SKM-1 (cell line): ENCODE measurements around the gene DR1.
"Not testable (repeated sequence)": the region's sequence is repeated elsewhere in the genome, so short reads cannot be mapped to it uniquely, and the experiment has no call there.

ENCODE experiments used
- DNase-seq: peaks from one replicate; lab custom pipeline; 2025; ENCODE audit not compliant: unreplicated experiment; lab: John Stamatoyannopoulos, UW

DR1 gene

DNA sequence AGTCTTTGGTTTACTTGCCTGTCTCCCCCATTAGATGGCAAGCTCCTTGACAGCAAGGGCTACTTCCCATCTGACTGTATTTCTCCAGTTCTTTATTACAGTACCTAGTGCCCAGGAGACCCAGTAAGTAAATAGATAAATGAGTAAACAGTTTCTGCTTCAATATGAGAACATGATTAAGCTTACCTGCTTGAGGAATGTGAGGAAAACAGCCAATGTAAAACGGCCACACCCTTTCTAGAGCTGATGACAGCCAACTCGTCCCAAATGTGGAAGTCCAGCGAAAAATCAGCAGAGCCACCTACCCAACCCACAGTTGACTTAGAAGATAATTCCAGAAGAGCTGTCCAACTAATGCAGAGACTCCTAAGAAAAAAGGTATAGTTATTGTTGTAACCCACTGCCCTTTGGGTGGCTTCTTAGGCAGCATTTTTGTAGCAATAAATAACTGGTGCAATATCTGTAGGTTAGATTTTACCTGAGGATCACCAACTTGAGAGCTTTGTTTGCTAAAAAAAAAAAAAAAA, 6.5 kb upstream of the DR1 start:
- DNase-seq = no peak

- DNase-seq = no peak
Observed at GRCh38 chr1:93340090-93340489, 5.6 kb upstream of the DR1 start.

- DNase-seq = no peak
Observed at GRCh38 chr1:93344484-93344883, 1.2 kb upstream of the DR1 start.

- peak; percentile 36 for DNase-seq
Observed at GRCh38 chr1:93344886-93345632, 648 bp upstream of the DR1 start.

DNA sequence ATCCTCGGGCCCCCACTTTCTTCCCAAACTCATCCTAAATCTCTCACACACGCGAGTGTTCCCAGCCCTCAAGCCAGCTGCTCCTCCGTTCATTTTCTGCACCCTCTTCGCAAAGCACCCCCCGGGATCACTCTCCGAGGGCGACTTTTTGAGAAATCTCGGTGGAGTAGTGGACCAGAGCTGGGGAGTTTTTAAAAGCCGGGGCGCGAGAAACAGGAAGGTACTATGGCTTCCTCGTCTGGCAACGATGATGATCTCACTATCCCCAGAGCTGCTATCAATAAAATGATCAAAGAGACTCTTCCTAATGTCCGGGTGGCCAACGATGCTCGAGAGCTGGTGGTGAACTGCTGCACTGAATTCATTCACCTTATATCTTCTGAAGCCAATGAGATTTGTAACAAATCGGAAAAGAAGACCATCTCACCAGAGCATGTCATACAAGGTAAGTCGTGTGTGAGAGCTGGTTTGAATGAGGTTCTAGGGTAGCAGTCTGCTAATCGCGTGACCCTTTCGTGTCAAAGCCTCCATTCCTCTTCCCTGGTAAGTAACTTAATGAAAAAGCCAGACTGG, 800 bp downstream of the DR1 start:
- DNase-seq = no peak

DNA sequence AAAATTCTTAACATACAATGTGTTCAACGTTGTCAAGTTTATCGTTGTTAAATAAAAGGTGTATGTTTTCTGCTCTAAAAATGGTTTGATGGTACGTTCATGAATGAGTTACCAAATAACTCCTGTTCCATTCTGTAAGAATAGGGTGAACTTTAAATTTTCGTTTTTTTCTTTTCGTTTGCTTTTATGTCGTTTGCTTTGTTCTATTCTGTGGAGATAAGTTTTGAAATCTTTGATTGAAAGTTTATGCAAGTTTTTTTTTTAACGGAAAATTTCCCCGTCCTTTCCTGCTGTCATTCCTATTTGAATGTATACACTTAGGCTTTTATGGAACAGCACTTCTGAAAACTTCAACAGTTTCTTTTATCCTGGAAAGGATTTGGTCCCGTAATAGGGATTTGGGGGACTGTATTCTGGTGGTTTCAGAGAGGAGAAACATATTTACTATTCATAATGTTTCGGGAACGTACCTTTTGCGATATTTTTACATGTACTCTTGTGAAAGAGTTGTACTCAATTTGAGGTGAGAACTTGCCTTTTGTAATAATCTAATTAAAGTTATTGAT, 1.7 kb downstream of the DR1 start:
- no peak for DNase-seq

DNA sequence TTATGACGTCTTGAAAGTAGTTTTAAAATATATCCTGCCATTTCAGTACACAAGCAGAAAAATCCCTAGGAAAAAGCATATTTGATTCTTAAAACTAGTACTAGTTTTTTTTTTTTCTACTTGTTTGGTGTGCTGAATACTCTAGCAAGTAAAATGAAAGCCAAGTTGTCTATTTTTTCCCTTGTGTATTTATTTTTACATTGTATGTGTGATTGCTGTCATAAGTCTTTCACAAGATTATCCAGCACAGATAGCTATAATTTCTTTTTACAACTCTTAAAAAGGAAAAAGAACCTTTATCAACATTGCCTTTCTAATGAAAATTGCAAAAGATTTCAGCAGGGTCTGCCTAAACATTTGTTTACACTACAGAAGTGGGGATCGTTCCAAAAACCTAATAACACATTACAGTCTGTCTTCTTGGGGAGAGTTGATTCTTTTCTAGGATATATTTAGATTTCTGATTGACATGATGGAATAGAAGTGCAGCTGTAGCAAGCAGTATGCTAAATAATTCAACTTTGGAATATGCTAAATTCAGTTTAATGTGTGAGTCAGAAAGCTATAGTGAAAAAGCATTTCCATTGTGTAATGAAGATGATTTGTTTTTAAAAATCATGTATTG, 2.5 kb downstream of the DR1 start:
- no peak for DNase-seq

DNA sequence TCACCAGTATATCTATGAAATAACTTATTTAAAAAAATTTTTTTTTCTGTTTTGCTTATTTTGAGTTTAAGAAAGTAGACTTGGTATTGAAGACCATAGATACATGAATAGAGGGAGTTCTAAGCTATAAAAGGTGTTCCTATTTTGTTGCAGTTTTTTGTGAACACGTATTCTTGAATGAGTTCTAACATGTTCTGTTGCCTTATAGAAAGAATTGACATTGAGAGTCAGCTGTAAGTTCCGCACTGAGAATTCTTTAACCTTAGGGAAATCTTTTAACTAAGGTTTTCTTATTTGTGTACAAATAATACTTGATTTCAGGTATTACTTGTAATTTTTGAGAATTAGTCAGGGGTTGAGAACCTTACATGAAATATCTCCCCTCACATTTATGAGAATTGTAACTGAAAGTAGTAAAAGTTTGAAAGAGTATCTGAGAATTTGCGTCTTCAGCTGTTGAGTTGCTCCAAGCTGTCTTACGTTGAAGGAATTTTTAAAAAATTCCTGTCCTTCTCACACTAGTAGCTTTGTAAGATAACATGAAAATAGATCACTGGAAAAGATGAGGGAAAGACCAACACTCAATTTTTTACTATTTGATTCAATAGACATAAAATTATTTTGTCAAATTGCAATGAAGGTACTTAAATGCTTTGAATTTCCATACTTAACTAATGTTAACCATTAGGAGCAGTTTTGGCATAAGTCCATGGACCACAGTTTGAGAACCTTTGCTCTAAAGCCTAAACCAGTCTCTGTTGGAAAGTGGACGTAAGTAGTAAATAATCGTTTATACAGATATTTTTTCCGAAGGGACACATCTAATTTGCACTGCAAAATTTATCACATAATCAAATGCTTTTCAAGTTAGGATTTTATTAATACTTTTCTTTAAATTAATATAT, 3.8 kb downstream of the DR1 start:
- no peak for DNase-seq

DNA sequence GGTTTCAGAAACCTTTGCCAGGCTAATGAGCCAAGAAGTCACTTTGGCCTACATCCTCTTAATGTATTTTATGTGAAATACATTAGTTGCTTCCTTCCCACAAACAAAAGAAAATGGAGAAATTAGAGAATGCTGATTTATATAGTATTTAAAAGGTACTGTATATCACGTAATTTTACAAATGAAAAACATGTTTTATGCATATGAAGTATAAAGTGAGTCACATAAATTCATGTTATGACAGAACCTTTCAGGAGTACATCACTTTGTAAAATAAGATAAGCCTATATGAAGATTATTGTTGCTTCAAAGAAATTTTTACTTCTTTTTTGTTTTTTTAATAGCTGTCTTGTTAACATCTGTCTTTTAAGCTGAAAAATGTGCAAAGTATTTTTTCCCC, 4.6 kb downstream of the DR1 start:
- DNase-seq = no peak

- no peak for DNase-seq
Observed at GRCh38 chr1:93350875-93351274, 5.2 kb downstream of the DR1 start.

GRCh38 chr1:93351346-93351745, 5.6 kb downstream of the DR1 start:
- not testable (repeated sequence) for DNase-seq

- DNase-seq = no peak
Observed at GRCh38 chr1:93352376-93352775, 6.7 kb downstream of the DR1 start.

DNA sequence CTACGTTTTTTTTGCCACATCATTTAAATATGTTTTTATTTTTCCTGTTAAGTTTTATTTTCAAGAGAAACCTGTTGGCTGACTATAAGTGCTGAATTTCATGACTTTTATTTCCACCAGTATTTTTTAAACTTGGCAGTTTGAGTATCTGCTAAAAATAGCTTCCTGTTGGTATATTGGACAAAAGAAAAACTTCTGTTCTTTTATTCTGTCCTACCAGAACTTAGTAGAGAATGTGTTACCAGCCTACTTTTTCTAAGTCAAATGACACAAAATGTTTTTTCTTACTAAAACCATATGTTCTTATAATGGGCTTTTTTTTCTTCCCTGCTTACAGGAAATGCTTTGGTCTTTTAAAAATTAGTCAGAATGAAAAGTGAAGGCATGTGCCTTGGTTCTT, 7.6 kb downstream of the DR1 start:
- DNase-seq = no peak

DNA sequence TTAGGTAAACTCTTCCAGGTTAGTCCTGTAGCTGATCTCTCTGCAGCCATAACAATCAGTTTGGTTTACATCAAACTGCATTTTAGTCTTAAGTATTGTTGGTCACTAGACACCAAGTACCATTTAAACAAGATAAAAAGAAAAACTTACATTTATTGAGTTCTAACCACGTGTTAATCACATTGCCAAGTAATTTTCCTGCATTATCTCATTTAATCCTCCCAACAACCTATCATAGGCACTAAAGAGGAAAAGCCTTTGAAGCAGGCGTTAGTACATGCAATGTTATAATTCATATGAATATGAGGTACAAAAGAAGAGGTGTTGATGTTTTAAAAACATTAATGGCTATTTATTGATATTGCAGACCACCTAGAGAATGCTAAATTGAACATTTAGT, 9.0 kb downstream of the DR1 start:
- DNase-seq = no peak

DNA sequence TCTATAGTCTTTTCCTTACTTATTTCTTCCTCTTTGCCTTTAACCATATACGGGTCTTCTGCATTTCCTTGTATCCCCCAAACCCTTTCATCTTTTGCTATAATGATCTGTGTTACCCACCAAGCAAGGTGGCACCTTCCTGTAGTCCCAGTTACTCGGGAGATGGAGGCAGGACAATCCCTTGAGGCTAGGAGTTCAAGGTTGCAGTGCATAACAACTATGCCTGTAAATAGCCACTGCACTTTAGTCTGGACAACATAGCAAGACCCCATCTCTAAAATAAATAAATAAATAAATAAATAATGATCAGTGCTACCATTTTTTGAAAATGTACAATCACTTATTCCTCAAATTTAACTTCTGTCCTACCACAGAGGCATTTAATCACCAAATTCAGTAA, 11.5 kb downstream of the DR1 start:
- no peak for DNase-seq

- no peak for DNase-seq
Observed at GRCh38 chr1:93358293-93358692, 12.6 kb downstream of the DR1 start.

DNA sequence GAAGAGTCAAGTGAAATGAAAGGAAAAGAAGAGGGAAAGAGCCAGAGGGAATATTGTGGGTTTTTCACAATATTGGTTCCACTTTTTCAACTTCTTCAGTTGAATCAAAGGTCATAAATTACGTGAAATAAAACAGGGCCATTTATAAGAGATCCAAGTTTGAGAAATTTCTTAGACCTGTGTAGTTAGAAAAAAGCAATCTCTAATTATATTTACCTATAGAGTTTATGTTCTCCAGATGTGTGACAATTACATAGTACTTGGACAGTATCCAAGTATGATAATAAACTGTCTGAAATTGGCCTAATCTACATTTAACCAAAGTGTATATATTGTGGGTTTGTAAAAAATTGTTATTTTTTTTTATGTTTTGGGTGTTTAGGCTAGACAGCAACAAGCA, 14.4 kb downstream of the DR1 start:
- DNase-seq = no peak

DNA sequence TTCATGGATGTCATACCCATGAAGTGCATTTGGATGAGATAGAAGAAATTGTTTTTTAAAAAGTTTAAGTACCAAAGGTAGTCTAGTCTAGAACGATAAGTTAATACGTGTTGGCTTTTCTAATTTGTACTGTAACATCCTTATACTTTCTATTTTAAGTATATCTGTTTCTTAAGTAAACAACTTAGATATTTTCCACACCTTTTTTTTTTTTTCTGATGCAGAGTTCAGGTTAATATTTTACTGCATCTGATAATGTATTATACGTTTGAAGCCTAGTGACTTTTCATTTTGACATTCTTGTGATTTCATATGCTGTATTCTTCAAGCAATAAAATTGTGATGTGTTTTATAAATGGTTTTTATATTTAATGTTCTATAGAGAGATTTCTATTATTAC, 16.5 kb downstream of the DR1 start:
- DNase-seq = no peak

- no peak for DNase-seq
Observed at GRCh38 chr1:93365813-93366212, 20.1 kb downstream of the DR1 start.

DNA sequence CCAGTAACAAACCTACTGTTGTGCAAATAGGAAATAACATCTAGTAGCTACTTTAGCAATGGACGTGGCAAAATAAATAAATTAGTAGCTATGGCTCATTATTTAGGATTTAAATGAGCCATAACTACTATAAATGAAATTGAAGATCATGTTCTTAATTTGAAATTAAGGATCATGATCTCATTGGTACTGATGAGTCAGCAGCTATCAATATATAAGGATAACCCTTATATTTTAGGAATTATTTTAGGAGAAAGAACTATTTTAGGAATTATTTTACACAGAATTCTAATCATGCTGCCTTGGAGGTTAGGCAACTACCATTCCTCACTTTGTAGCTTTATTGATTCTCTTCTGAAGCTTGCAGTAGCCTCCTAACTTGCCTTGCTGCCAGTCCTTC, 24.0 kb downstream of the DR1 start:
- DNase-seq = no peak
